Epithelial cell of esophagus (primary cell): ENCODE measurements around the gene HDAC9.
"Not testable (repeated sequence)": the region's sequence is repeated elsewhere in the genome, so short reads cannot be mapped to it uniquely, and the experiment has no call there.

ENCODE experiments used
- DNase-seq: peaks from one replicate; pipeline ENCODE4 v3.0.0; 2010; ENCODE audit warnings: low read depth
- H3K4me3 ChIP-seq: 2 replicates; pipeline ENCODE4 v1.5.1; 2011; ENCODE audit warnings: mild to moderate bottlenecking, low read length, control low read depth
- CTCF ChIP-seq: IDR thresholded peaks from 2 replicates; pipeline ENCODE4 v1.5.1; 2011; ENCODE audit warnings: low read depth, mild to moderate bottlenecking, low read length, control low read depth, inconsistent platforms; ENCODE audit not compliant: insufficient read depth; ENCODE audit errors: missing control alignments

Gene HDAC9

GRCh38 chr7:18703685-18704084 lies 208.1 kb downstream of the HDAC9 start:
- no peak for TF ChIP-seq CTCF
- H3K4me3 ChIP-seq = no peak overlapping the region
- DNase-seq = no peak

- no peak for TF ChIP-seq CTCF
- DNase-seq = no peak
- H3K4me3 ChIP-seq = no peak overlapping the region
These were observed 211.1 kb downstream of the HDAC9 start for GRCh38 chr7:18706670-18707069.

DNA sequence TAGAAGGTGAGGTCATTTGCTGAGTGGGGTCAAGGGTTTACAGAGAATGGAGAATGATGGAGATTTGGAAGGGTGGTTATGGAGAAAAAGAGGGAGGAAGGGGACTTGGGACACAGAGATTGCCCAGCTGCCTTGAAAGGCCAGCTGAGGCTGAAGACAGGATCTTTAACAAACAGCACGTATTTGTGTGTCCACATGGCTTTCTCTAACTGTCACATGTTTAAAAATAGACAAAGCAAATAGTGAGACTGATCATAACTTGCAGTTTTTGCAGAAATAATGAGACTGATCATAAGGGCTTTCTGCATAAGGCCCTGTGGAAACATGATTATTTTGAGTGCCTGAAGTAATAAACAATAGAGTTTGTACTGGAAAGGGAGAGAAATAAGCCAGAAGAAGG lies 212.7 kb downstream of the HDAC9 start:
- TF ChIP-seq CTCF = no peak
- no peak overlapping the region for H3K4me3 ChIP-seq
- DNase-seq = no peak

- no peak for DNase-seq
- TF ChIP-seq CTCF = no peak
- no peak overlapping the region for H3K4me3 ChIP-seq
These were observed 220.4 kb downstream of the HDAC9 start for GRCh38 chr7:18715988-18716387.

- no peak overlapping the region for H3K4me3 ChIP-seq
- no peak for TF ChIP-seq CTCF
- no peak for DNase-seq
These were observed 225.9 kb downstream of the HDAC9 start for GRCh38 chr7:18721429-18721828.

- DNase-seq = peak; percentile 86
- TF ChIP-seq CTCF = no peak
- H3K4me3 ChIP-seq = no peak overlapping the region
These were observed 228.8 kb downstream of the HDAC9 start for GRCh38 chr7:18724318-18724717.

- H3K4me3 ChIP-seq = no peak overlapping the region
- DNase-seq = peak; percentile 18
- no peak for TF ChIP-seq CTCF
These were observed 231.7 kb downstream of the HDAC9 start for GRCh38 chr7:18727115-18727870.

DNA sequence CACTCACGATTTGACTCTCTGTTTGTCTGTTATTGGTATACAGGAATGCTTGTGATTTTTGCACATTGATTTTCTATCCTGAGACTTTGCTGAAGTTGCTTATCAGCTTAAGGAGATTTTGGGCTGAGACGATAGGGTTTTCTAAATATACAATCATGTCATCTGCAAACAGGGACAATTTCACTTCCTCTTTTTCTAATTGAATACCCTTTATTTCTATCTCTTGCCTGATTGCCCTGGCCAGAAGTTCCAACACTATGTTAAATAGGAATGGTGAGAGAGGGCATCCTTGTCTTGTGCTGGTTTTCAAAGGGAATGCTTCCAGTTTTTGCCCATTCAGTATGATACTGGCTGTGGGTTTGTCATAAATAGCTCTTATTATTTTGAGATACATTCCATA lies 240.5 kb downstream of the HDAC9 start:
- DNase-seq, H3K4me3 ChIP-seq: not testable (repeated sequence)
